ENCODE measurements around the gene KCNQ2.

DNA sequence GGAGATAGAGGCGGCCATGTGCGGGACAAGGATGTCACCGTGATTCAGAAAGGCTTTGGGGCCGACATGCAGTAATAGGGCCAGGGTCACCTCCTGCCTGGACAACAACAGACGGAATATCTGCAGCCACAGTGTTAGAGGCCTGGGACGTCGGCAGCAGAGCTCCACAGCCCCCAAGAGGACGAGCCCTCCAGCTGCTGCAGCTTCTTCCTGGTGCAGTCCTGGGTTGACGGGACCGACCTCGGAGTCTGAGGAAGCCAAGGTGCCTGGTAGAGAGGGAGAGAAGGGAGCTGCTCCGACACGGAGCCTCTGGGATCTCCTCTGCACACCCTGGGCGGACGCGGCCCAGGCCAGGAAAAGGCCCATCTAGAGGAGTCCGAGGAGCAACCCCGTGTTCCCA lies 88.1 kb downstream of the KCNQ2 start:
- TF ChIP-seq, protein P1, sequence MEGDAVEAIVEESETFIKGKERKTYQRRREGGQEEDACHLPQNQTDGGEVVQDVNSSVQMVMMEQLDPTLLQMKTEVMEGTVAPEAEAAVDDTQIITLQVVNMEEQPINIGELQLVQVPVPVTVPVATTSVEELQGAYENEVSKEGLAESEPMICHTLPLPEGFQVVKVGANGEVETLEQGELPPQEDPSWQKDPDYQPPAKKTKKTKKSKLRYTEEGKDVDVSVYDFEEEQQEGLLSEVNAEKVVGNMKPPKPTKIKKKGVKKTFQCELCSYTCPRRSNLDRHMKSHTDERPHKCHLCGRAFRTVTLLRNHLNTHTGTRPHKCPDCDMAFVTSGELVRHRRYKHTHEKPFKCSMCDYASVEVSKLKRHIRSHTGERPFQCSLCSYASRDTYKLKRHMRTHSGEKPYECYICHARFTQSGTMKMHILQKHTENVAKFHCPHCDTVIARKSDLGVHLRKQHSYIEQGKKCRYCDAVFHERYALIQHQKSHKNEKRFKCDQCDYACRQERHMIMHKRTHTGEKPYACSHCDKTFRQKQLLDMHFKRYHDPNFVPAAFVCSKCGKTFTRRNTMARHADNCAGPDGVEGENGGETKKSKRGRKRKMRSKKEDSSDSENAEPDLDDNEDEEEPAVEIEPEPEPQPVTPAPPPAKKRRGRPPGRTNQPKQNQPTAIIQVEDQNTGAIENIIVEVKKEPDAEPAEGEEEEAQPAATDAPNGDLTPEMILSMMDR (conservative IDR thresholded peaks at IDR 0.05), result no peak
- no peak for TF ChIP-seq ZFX (IDR thresholded peaks at IDR 0.05)
